Keratinocyte (primary cell): ENCODE measurements around the gene FCRL5.

Experiments
- CTCF ChIP-seq, 3 experiments: IDR thresholded peaks in 1 of 3; conservative IDR thresholded peaks in 1 of 3; optimal IDR thresholded peaks in 1 of 3; 2 replicates in 2 of 3; 3 replicates in 1 of 3; pipeline versions ENCODE3 to v1.5.1; 2011; ENCODE audit warnings: low read length in 3 of 3, mild to moderate bottlenecking in 3 of 3, moderate library complexity in 2 of 3, control low read depth in 1 of 3, inconsistent platforms in 1 of 3; ENCODE audit not compliant: insufficient read depth in 2 of 3; ENCODE audit errors: extremely low read depth in 1 of 3
- EZH2 ChIP-seq: IDR thresholded peaks from one replicate; pipeline ENCODE4 v1.6.1; 2012; ENCODE audit warnings: inconsistent platforms, mild to moderate bottlenecking, low read length, moderate library complexity

- TF ChIP-seq CTCF (optimal IDR thresholded peaks at IDR 0.05 in 1 of 3, IDR thresholded peaks at IDR 0.05 in 1 of 3, conservative IDR thresholded peaks at IDR 0.05 in 1 of 3; ENCODE audit: extremely low read depth in 1 of 3, insufficient read depth in 2 of 3, low read length in 3 of 3) = no peak
- no peak for TF ChIP-seq EZH2
Measured at GRCh38 chr1:157595356-157595755, 43.0 kb upstream of the FCRL5 start.
